Loucy (cell line): ENCODE data around the gene ZNF831.

Experiments
- CTCF ChIP-seq: fragments of 200-600 bp; sonication (generic); conservative IDR thresholded peaks from 2 replicates; pipeline ENCODE4 v1.5.1; 2014; ENCODE audit warnings: mild to moderate bottlenecking, antibody characterized with exemption, low read length
- EZH2phosphoT487 ChIP-seq: fragments of 200-600 bp; IDR thresholded peaks from 2 replicates; pipeline ENCODE4 v1.6.1; 2018; ENCODE audit warnings: antibody characterized with exemption, mild to moderate bottlenecking, moderate library complexity, borderline replicate concordance

GRCh38 chr20:59223750-59224149, 60.1 kb downstream of the ZNF831 start:
- no peak for TF ChIP-seq CTCF
- TF ChIP-seq EZH2phosphoT487 = no peak
